Amniotic epithelial cell (primary cell): ENCODE measurements around the gene ERCC8.
"Not testable (repeated sequence)": the region's sequence is repeated elsewhere in the genome, so short reads cannot be mapped to it uniquely, and the experiment has no call there.

Experiments used
- DNase-seq: peaks from one replicate; pipeline ENCODE4 v3.0.0-alpha.2; 2010; ENCODE audit warnings: low read depth

ERCC8 gene, protein sequence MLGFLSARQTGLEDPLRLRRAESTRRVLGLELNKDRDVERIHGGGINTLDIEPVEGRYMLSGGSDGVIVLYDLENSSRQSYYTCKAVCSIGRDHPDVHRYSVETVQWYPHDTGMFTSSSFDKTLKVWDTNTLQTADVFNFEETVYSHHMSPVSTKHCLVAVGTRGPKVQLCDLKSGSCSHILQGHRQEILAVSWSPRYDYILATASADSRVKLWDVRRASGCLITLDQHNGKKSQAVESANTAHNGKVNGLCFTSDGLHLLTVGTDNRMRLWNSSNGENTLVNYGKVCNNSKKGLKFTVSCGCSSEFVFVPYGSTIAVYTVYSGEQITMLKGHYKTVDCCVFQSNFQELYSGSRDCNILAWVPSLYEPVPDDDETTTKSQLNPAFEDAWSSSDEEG

GRCh38 chr5:60944904-60945812 lies at the start of gene ERCC8, which contains the start of gene NDUFAF2:
ERCC8 (minus strand) TSS chr5:60945070; CDS start chr5:60945008, 62 bp downstream.
NDUFAF2 (plus strand) TSS chr5:60945205; CDS start chr5:60945256, 51 bp downstream.
- DNase-seq = peak; percentile 89

- DNase-seq = no peak
These were observed 49.2 kb upstream of the ERCC8 start for GRCh38 chr5:60993875-60994571.

DNA sequence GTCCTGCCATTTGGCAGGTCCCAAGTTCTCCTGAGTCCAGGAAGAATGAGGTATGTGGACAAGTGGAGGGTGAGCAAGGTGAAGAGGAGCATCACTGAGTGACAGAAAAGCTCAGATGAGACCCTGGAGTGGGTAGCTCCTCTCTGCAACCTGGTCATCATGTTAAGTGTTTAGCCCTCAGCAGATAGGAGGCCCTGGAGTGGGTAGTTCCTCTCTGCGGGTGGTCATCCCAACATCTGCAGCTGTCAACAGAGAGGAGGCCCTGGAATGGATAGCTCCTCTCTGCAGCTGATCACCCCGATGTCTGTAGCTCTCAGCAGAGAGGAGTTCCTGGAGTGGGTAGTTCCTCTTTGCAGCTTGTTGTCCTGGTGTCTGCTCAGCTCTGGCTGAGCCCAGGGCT lies 48.6 kb upstream of the ERCC8 start:
- DNase-seq = no peak

- DNase-seq = no peak
These were observed 48.0 kb upstream of the ERCC8 start for GRCh38 chr5:60992871-60993270.

DNA sequence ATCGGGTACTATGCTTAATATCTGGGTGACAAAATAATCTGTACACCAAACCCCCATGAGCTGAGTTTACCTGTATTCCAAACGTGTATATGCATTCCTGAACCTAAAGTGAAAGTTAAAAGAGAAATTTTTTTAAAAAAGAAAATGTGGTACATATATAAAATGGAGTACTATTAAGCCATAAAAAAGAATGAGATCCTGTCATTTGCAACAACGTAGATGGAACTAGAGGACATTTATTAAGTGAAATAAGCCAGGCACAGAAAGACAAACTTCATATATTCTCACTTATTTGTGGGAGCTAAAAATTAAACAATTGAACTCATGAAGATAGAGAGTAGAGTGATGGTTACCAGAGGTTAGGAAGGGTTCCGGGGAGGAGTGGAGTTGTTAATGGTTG lies 44.9 kb upstream of the ERCC8 start:
- DNase-seq = no peak

DNA sequence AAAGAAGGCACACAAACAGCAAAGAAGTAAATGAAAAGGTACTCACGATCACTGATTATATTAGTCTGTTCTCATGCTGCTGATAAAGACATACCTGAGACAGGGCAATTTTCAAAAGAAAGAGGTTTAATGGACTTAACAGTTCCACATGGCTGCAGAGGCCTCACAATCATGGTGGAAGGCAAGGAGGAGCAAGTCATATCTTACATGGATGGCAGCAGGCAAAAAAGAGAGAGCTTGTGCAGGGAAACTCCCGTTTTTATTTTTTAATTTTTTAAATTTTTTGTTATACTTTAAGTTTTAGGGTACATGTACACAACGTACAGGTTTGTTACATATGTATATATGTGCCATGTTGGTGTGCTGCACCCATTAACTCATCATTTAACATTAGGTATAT lies 37.3 kb upstream of the ERCC8 start:
- DNase-seq = not testable (repeated sequence)

- no peak for DNase-seq
These were observed 35.6 kb upstream of the ERCC8 start for GRCh38 chr5:60980511-60980910.

GRCh38 chr5:60978968-60979367 lies 34.1 kb upstream of the ERCC8 start:
- DNase-seq = no peak

GRCh38 chr5:60977956-60978737 lies 33.3 kb upstream of the ERCC8 start:
- no peak for DNase-seq

GRCh38 chr5:60972231-60972630 lies 27.4 kb upstream of the ERCC8 start:
- peak; percentile 11 for DNase-seq

DNA sequence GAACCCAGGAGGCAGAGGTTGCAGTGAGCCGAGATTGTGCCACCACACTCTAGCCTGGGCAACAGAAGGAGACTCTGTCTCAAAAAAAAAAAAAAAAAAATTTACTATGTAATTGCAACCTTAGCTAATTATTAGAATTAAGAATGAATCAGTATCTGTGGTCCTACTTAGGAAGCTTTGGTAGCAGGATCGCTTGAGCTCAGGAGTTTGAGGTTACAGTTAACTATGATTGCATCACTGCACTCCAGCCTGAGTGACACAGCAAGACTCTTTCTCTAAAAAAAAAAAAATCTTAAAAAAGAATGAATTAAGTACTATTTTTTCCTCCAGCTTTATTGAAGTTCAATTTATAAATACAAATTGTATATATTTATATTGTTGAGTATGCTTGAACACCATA lies 16.8 kb upstream of the ERCC8 start:
- DNase-seq = peak; percentile 77

DNA sequence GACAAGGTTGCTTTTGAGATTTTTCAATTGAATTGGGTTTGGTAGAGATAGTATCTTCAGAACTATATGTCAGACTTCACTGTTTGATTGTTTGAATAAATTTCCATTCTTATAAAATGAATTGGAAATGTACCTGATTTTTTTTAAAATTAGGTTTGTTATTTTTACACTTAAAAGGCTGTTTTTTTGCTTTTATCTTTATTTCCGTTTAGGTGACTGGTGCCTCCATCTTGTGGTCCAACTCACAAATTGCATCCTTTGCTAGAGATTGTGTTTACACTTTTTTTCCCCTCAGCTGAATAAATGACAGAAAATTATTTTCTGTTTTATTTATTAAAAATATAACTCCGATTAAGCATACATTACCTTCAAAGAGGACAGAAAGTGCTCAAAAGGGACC lies 15.7 kb upstream of the ERCC8 start:
- peak; percentile 28 for DNase-seq

DNA sequence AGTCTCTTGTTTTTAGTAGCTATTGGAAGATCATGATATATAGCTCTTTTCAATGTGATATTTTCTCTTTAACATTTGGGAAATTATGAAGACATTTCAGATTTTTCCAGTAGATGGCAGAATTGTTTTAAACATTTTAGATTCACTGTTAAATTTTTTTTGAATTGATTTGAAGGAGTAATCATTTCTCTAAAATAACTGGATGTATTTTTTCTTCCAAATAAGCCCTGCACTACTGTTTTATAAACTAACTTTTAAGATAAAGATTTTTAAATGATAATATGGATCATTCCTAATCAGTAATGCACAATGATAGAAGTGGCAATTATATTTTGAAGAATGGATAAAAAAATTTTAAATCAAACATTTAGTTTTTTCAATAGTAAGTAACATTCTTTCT lies 14.3 kb upstream of the ERCC8 start:
- DNase-seq = peak; percentile 19

GRCh38 chr5:60958712-60959111 lies 13.8 kb upstream of the ERCC8 start:
- DNase-seq = no peak

DNA sequence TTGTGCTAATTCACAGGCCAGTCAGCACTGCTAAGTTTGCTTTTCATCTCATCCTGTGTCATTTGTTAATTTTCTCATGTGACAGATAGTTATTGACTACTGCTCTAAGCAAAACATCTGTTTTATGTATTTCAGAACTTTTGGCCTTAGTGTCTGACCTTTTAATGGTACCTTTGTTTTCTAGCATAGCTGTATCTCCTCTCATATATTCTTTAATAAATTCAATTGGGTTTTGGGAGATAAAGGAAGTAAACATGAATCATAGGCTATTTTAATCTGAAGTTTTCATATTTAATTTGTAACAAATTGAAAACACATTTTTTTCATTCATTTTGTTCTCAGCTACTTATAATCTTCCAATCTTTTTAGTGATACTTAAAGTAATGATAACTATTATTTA lies 13.2 kb upstream of the ERCC8 start:
- no peak for DNase-seq

DNA sequence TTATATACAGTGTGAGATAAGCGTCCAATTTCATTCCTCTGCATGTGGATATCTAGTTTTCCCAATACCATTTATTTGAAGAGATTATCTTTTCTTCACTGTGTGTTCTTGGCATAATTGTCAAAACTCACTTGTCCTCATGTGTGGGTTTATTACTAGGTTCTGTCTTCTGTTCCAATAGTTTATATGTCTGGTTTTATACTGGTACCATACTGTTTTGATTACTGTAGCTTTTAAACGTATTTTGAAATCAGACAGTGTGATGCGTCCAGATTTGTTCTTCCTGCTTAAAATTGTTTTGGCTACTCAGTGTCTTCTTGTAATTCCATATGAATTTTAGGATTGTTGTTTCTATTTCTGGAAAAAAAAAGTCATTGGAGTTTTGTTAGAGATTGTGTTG lies 10.4 kb upstream of the ERCC8 start:
- no peak for DNase-seq

- no peak for DNase-seq
These were observed 3.9 kb upstream of the ERCC8 start for GRCh38 chr5:60948738-60949137.

- DNase-seq = peak; percentile 51
These were observed 930 bp upstream of the ERCC8 start for GRCh38 chr5:60945813-60946187.

DNA sequence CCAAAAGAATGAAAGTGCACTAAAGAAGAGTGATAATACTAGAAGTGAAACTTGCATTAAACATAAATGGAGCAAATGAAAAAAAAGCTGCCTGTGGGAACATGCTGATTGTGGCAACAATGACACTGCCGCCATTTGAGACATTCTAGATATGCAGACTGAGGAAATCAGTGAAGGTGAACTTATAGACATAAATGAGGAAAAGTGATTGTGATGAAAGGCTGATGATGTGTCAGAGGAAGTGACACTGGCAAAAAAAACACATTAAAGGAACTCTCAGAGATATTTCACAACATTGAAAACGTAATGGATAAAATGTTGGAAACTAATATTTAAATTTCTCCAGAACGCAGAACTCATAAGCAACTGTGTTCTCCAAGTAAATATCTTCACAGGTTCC lies 1.2 kb downstream of the ERCC8 start:
- DNase-seq = no peak

GRCh38 chr5:60929024-60929423 lies 15.8 kb downstream of the ERCC8 start:
- peak; percentile 8 for DNase-seq

DNA sequence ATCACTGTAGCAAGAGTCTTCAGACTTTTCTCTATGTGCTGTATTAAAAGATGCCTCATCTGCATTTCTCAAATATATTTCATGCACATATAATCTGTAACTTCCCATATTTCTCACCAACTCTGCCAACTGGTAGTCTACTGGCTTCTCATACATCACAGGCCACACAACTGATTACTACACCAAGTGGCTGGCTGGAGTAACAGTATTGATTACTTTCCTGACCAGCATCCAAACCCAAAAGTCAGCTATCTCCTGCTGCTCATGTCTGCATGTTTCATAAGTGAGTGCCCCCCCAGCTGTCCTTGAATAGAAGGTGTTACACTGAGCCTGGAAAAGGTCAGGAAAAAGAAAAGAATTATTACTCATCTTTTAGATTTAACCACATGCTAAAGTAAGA lies 17.4 kb downstream of the ERCC8 start:
- DNase-seq = no peak

DNA sequence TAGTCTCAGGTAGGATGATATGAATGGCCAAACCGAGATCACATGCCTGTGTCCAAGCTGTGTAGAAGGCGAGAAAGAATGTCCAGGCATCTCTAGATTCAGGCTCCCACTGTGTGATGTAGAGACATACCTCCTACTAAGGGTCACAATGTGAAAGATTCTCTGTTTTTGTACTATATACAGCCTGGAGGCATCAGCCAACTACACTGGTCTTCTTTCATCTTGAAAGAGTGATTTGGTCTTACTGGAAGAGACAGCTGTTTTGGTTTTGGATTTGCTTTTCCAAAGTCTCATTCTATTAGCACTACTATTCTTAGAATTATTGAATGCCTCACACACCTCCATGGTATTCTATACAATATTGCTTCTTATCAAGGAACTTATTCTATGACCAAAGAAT lies 26.4 kb downstream of the ERCC8 start:
- DNase-seq = no peak
